ENCODE measurements around the gene HIVEP3.
"Not testable (repeated sequence)": the region's sequence is repeated elsewhere in the genome, so short reads cannot be mapped to it uniquely, and the experiment has no call there.

The HIVEP3 gene

GRCh38 chr1:41571041-41571440 is 347.7 kb downstream of the HIVEP3 start:
- no peak for DNase-seq

DNA sequence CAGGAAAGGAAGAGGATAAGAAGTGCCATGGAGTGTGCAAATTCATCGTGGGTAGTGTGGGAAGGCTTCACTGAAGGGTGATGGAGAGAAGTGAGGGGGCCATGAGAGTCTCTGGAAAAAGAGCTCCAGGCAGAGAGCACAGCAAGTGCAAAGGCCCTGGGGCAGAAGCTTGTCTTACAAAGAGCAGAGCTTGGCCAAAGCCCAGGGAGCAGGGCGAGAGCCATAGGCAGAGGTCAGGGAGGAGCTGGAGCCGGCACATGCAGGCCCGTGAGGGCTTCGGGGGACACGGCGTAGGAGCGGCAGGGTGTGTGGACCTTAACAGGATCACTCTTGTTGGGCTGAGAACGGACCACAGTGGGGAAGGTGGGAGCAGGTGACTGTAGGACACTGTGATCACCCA is 350.5 kb downstream of the HIVEP3 start:
- no peak for DNase-seq

GRCh38 chr1:41566969-41567368 is 351.8 kb downstream of the HIVEP3 start:
- no peak for DNase-seq

GRCh38 chr1:41566274-41566885 is 352.3 kb downstream of the HIVEP3 start:
- DNase-seq = no peak

GRCh38 chr1:41564741-41565475 is 353.8 kb downstream of the HIVEP3 start:
- DNase-seq = no peak

GRCh38 chr1:41562328-41562727 is 356.4 kb downstream of the HIVEP3 start:
- DNase-seq = no peak

- no peak for DNase-seq
These were observed 357.8 kb downstream of the HIVEP3 start for GRCh38 chr1:41560931-41561330.

GRCh38 chr1:41560496-41560895 is 358.2 kb downstream of the HIVEP3 start:
- DNase-seq = no peak

DNA sequence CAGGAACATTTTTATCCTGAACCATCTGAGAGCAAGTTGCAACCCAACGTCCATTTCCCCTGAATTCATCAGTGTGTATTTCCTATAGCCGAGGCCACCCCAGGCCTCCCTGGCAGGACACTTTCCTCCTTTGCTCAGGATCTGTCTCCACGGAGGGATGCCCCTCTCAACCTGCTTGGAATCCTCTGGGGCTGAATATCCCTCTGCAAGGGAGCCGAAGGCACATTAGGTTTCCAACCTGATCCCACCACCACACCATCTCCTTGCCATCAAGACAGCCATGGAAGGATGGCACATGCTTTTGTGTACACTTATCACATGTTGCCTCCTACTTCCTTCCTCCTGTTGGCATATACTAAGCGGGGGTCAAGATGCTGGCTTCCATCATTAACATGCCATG is 359.4 kb downstream of the HIVEP3 start:
- DNase-seq = no peak

DNA sequence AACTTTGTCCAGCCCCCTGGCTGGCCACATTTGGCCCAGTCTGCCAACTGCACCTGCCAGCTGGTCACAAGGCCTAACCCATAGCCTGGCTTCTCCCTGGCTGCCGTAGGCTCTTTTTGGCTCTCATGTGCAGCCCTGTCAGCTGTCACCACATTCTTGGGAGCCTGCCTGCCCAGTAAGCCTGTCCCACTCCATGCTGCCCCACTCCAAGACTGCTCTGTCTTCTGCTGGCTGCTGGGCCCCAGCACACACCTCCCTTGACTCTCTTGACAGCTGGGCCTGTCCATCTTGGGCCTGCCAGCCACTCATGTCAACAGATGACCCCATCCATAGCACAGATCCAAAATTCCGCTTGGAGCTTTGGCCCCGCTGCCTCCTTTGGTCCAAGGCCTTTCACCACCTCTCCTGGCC is 360.0 kb downstream of the HIVEP3 start:
- DNase-seq = no peak

DNA sequence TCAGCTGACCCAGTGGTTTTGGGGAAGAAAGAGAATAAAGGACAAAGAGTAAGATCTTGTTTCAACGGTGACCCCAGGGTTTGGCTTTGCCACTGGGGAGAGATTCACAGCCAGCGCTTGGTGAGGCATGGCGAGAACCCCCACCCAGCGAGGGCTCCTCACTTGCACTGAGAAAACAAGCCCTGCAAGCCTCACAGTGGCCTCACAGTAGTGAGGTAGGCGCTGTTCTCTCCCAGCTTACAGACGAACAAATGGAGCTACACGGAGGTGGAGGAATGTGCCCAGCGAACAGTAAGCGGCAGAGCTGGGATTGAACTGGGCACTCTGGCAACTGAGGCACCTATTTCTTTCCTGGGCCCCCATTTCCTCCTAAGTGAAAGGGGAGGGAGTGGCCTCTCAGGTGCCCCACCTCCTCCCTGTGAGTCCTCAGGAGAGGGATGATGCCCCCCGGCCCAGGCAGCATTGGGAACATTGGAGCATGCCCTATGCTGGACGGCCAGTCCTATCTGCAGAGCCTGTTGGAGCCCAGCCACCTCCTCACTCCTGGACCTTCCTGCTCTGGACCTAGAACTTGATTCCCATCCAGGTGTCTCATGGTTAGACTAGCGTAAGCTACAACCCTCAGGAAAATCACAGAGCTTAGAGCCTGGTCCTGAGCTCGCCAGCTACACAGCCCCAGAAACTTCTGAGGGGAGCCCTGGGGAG is 360.8 kb downstream of the HIVEP3 start:
- DNase-seq = no peak

DNA sequence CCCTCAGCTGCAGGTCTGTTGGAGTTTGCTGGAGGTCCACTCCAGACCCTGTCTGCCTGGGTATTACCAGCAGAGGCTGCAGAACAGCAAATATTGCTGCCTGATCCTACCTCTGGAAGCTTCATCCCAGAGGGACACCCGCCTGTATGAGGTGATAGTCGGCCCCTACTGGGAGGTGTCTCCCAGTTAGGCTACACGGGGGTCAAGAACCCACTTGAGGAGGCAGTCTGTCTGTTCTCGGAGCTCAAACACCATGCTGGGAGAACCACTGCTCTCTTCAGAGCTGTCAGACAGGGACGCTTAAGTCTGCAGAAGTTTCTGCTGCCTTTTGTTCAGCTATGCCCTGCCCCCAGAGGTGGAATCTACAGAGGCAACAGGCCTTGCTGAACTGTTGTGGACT is 364.0 kb downstream of the HIVEP3 start:
- DNase-seq = not testable (repeated sequence)

GRCh38 chr1:41547781-41548560 is 370.8 kb downstream of the HIVEP3 start:
- no peak for DNase-seq

DNA sequence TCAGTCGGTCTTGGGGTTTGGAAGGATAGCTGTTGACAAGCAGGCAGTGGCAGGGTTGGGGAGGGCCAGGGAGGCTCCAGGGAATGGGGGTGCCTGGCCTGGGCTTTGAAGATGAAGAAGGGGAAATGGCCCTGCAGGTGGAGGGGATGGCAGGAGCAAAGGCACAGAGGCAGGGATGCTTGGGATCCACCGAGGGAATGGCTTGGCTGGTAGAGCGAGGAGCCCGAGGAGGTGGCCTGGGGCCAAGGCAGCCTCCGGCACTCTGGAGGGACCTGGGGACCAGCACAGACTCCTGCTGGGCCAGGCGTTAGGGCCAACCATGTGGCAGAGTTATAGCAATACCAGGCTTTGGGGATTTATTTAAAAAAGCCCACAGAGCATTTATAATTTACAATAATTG is 371.4 kb downstream of the HIVEP3 start:
- no peak for DNase-seq

GRCh38 chr1:41546833-41547135 is 371.9 kb downstream of the HIVEP3 start:
- no peak for DNase-seq

- DNase-seq = no peak
These were observed 372.5 kb downstream of the HIVEP3 start for GRCh38 chr1:41545996-41546832.

DNA sequence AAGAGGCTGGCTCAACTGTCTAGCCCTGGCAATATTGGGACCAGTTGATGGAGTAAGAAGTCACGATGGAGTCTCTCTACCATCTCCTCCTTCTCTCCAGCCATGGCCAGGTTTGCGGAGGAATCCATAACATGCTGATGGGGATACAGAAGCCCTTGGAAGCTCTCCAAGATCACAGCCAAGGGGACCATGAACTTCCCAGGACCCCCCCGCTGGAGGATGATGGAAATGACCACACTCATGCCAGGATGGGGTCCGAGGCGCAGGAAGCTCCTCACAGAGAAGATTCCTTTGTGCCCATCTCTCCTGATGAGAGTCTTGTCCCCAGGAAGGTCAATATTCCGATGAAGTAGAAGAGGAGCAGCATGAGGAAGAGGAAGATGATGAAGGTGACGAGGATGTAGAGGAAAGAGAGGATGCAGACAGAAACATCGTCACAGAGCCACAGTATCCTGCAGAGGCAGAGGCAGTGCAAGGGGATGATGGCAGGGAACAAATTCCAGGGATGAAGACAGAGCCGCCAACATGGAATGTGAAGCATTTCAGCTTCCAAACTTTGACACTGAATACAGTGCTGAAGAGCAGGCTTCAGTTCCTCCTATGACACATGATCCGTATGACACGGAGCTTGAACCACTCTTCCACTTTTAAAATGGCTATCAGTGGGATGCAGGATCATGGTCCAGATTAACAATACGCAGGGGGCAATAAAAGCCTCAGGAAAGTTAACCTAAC is 376.4 kb downstream of the HIVEP3 start:
- DNase-seq = no peak

GRCh38 chr1:41541592-41541952 is 377.1 kb downstream of the HIVEP3 start:
- DNase-seq = no peak

GRCh38 chr1:41540886-41541591 is 377.7 kb downstream of the HIVEP3 start:
- DNase-seq = no peak

GRCh38 chr1:41539999-41540398 is 378.7 kb downstream of the HIVEP3 start:
- no peak for DNase-seq

- DNase-seq = no peak
These were observed 379.3 kb downstream of the HIVEP3 start for GRCh38 chr1:41539418-41539805.

Measured in NCI-H524 treated with DMSO at 0.1 percent for 48 hours (cell line).